Activated CD4-positive, alpha-beta T cell treated with anti-CD3 and anti-CD28 coated beads for 36 hours (primary cell): Measurements from ENCODE around the gene CMIP. TPM values are rescaled to one million over a fixed set of nuclear protein-coding genes. Genes with fewer than 3 reads are reported as not detected.
A peak's percentile ranks its signal among the peaks of the same experiment; 100 is the strongest.

ENCODE experiments used
- ATAC-seq: fragments of 200-7000 bp; cut with Tn5 transposase; one replicate; pipeline ENCODE4 v1.10.0; 2021; ENCODE audit warnings: mild to moderate bottlenecking, moderate library complexity
- CTCF ChIA-PET: fragments of 350-600 bp; sonication (Branson Sonifier 250); formaldehyde crosslinking; loops from one replicate; lab custom pipeline; 2021; ENCODE audit warnings: antibody characterized with exemption; lab: Charles Lee
- POLR2A ChIA-PET: fragments of 350-600 bp; sonication (Branson Sonifier 250); formaldehyde crosslinking; loops from one replicate; lab custom pipeline; 2021; ENCODE audit warnings: antibody characterized with exemption, inconsistent platforms; lab: Charles Lee
- DNase-seq: peaks from one replicate; pipeline ENCODE4 v3.0.0-alpha.2; 2020
- H3K27ac Mint-ChIP-seq: one replicate; pipeline ENCODE4 v1.8.0; 2021; ENCODE audit warnings: mixed read lengths
- H3K27me3 Mint-ChIP-seq: one replicate; pipeline ENCODE4 v1.8.0; 2021; ENCODE audit warnings: mixed read lengths
- H3K36me3 Mint-ChIP-seq: one replicate; pipeline ENCODE4 v1.8.0; 2021; ENCODE audit warnings: low read depth, mixed read lengths
- H3K4me1 Mint-ChIP-seq: one replicate; pipeline ENCODE4 v1.8.0; 2021; ENCODE audit warnings: mixed read lengths
- H3K4me3 Mint-ChIP-seq: one replicate; pipeline ENCODE4 v1.8.0; 2021; ENCODE audit warnings: mild to moderate bottlenecking, moderate library complexity, mixed read lengths
- H3K9me3 Mint-ChIP-seq: one replicate; pipeline ENCODE4 v1.8.0; 2021; ENCODE audit warnings: low read depth, mixed read lengths
- intact Hi-C, 2 experiments: fragments of 100-400 bp; cut with DNase I in 1 of 2; cut with micrococcal nuclease in 1 of 2; formaldehyde crosslinking; loops; one replicate each; pipeline versions ENCODE4 v1.14.2 to v1.15.1; 2022 to 2024; cut with DNase I, micrococcal nuclease
- microRNA-seq: library from miRNA; unstranded; fragments of <30 nt; microRNA quantifications from one replicate; pipeline ENCODE4 v1.2.0, GENCODE V29; 2021; ENCODE audit warnings: borderline replicate concordance
- total RNA-seq, 2 experiments: library from RNA; stranded (reverse); gene quantifications; one replicate each; pipeline ENCODE4 v1.2.3, GENCODE V29; 2021

The CMIP gene
- total RNA-seq, 2 experiments from 2014 or later = 39.1 to 40.3 TPM

GRCh38 chr16:81755915-81756614 is 311.5 kb downstream of the CMIP start:
- CTCF ChIA-PET = interaction anchor here (0.5 kb wide), 1 partner anchor 372 kb away, joined by 3 read pairs; no protein-coding TSS in a partner anchor
- intact Hi-C loops = no loop called here
- H3K27ac Mint-ChIP-seq = no peak overlapping the region

GRCh38 chr16:81756615-81757356 is 312.2 kb downstream of the CMIP start:
- intact Hi-C loops = no loop called here
- Mint-ChIP-seq H3K4me3 (no peak overlapping the region), H3K27ac (no peak overlapping the region), H3K36me3 (no peaks in the 10 kb centered on the region), H3K9me3 (no peaks in the 10 kb centered on the region), H3K27me3 (peaks cover 3% of the 10 kb centered on the region), H3K4me1 (no peaks in the 10 kb centered on the region)
- ChIA-PET CTCF (interaction anchor here (0.6 to 0.9 kb wide), 2 partner anchors 19 to 728 kb away, joined by 3 read pairs; no protein-coding TSS in a partner anchor), POLR2A (no interaction called here)
- DNase-seq = no peak
- ATAC-seq = no peak

More at GRCh38 chr16:81755915-81756614, 311.5 kb downstream of the CMIP start:
- no peak overlapping the region for H3K4me3 Mint-ChIP-seq
- POLR2A ChIA-PET = no interaction called here
- peaks cover 3% of the 10 kb centered on the region for H3K27me3 Mint-ChIP-seq
- H3K36me3 Mint-ChIP-seq = no peaks in the 10 kb centered on the region
- H3K9me3 Mint-ChIP-seq = no peaks in the 10 kb centered on the region
- DNase-seq (no peak), ATAC-seq (no peak)
- H3K4me1 Mint-ChIP-seq = no peaks in the 10 kb centered on the region

GRCh38 chr16:81758376-81758775 is 313.8 kb downstream of the CMIP start:
- POLR2A ChIA-PET = no interaction called here
- CTCF ChIA-PET = interaction anchor here (1.0 to 1.1 kb wide), 2 partner anchors 8 to 10 kb away, joined by 3 to 5 read pairs; no protein-coding TSS in a partner anchor
- no peak for ATAC-seq
- H3K36me3 Mint-ChIP-seq = no peaks in the 10 kb centered on the region
- no peaks in the 10 kb centered on the region for H3K9me3 Mint-ChIP-seq
- H3K4me3 Mint-ChIP-seq = no peak overlapping the region
- DNase-seq = no peak
- peaks cover 3% of the 10 kb centered on the region for H3K27me3 Mint-ChIP-seq
- intact Hi-C loops = no loop called here
- H3K4me1 Mint-ChIP-seq = no peaks in the 10 kb centered on the region
- no peak overlapping the region for H3K27ac Mint-ChIP-seq

Small RNA genes within 50 kb of the gene (microRNA-seq; reads per million reads assigned to microRNA genes)
- gene MIR6504 = not detected
- 3.9 reads per million, percentile 7 among the genes with 10 or more reads in this experiment for gene MIR7854

Other genes starting within 250 kb of the CMIP start
- not detected for gene BCO1, start 206.1 kb upstream of the CMIP start, total RNA-seq
- gene GAN, start 129.8 kb upstream of the CMIP start, total RNA-seq = 10 to 100 TPM; 13.4 to 13.8 TPM